Gastrocnemius medialis (tissue), 4 donors: Measurements from ENCODE around the gene CSTF2T.

ENCODE experiments used
- POLR2A ChIP-seq, 2 donors: fragments of 450-650 bp; IDR thresholded peaks; one replicate each; pipeline ENCODE4 v1.6.1; 2017; ENCODE audit warnings: antibody characterized with exemption in 2 of 2, mild to moderate bottlenecking in 2 of 2, moderate library complexity in 2 of 2
- TF ChIP-seq, protein P1 (sequence below), 5 experiments: fragments of 450-650 bp in 3 of 5; fragments of 200-600 bp in 2 of 5; sonication (generic) in 2 of 5; IDR thresholded peaks in 4 of 5; conservative IDR thresholded peaks in 1 of 5; 1 replicate in 4 of 5; 2 replicates in 1 of 5; pipeline ENCODE4 v1.5.1; 2016 to 2019; ENCODE audit warnings: antibody characterized with exemption in 5 of 5, mild to moderate bottlenecking in 3 of 5, moderate library complexity in 3 of 5

DNA sequence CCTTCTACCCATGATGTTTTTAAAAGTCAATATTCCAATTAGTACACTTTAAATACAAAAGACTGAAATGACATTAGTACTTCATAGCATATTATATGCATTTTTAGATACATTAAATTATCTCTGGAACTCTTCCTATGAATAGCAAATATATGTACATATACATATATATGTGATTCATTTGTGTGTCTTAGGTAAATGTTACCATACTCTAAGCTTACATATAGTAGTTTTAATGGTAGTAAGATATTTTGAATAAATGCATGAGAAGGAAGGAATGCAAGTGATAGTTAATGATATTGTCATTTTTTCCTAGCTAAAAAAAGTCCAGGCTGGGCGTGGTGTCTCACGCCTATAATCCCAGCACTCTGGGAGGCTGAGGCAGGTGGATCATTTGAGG lies 46.0 kb upstream of the CSTF2T start:
- TF ChIP-seq, protein P1, sequence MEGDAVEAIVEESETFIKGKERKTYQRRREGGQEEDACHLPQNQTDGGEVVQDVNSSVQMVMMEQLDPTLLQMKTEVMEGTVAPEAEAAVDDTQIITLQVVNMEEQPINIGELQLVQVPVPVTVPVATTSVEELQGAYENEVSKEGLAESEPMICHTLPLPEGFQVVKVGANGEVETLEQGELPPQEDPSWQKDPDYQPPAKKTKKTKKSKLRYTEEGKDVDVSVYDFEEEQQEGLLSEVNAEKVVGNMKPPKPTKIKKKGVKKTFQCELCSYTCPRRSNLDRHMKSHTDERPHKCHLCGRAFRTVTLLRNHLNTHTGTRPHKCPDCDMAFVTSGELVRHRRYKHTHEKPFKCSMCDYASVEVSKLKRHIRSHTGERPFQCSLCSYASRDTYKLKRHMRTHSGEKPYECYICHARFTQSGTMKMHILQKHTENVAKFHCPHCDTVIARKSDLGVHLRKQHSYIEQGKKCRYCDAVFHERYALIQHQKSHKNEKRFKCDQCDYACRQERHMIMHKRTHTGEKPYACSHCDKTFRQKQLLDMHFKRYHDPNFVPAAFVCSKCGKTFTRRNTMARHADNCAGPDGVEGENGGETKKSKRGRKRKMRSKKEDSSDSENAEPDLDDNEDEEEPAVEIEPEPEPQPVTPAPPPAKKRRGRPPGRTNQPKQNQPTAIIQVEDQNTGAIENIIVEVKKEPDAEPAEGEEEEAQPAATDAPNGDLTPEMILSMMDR (IDR thresholded peaks at IDR 0.05 in 4 of 5, conservative IDR thresholded peaks at IDR 0.05 in 1 of 5): no peak
- no peak for TF ChIP-seq POLR2A (IDR thresholded peaks at IDR 0.05)
